Upper lobe of right lung (tissue), 1 donor: ENCODE results near the gene PTPRN2. TPM values are rescaled to one million over a fixed set of nuclear protein-coding genes. Genes with fewer than 3 reads are reported as not detected.

Experiments
- ATAC-seq: fragments of 200-7000 bp; cut with Tn5 transposase; one replicate; pipeline ENCODE4 v1.9.1; 2020; ENCODE audit warnings: mild to moderate bottlenecking, moderate library complexity
- DNase-seq: peaks from one replicate; pipeline ENCODE4 v3.0.0-alpha.2; 2020
- H3K27ac ChIP-seq: fragments of 200-600 bp; one replicate; pipeline ENCODE4 v1.8.0; 2022
- H3K27me3 ChIP-seq: fragments of 200-600 bp; one replicate; pipeline ENCODE4 v1.8.0; 2022; ENCODE audit warnings: mild to moderate bottlenecking
- H3K36me3 ChIP-seq: fragments of 200-600 bp; one replicate; pipeline ENCODE4 v1.8.0; 2022
- H3K4me1 ChIP-seq: fragments of 200-600 bp; one replicate; pipeline ENCODE4 v1.8.0; 2022
- H3K4me3 ChIP-seq: fragments of 200-600 bp; one replicate; pipeline ENCODE4 v1.8.0; 2022; ENCODE audit warnings: mild to moderate bottlenecking
- H3K9me3 ChIP-seq: fragments of 200-600 bp; one replicate; pipeline ENCODE4 v1.8.0; 2022
- CTCF ChIP-seq: fragments of 200-600 bp; IDR thresholded peaks from one replicate; pipeline ENCODE4 v1.8.0; 2022; ENCODE audit warnings: antibody characterized with exemption
- intact Hi-C: fragments of 100-400 bp; cut with DNase I; formaldehyde crosslinking; loops from one replicate; pipeline ENCODE4 v1.11.0; 2022
- total RNA-seq: library from RNA; stranded (reverse); fragmentation: NEBNext Ultra II Directional; extraction: Animal tissue kit (Norgen Biotek cat#: 25700); gene quantifications from one replicate; pipeline ENCODE4 v1.2.1, GENCODE V29; 2021
- donor health status: DM: no; HTN: yes; CAD: no; lungs with severe emphysema.

The PTPRN2 gene
- total RNA-seq, 1 donor from 2014 or later, result 4.9 TPM

DNA sequence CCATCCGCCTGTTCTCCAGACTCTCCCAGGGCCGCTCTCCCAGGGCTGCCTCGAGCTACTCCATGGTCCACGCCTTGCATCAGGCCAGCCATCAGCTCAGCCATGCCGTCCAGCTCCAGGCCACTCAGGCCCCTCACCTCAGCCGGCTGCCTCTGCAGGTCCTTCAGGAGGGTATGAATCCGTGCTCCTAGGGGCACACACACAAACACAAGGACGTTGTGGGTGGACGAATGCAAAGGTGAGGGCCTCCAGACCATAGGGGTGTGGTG lies 449.4 kb downstream of the PTPRN2 start:
- Histone ChIP-seq H3K4me1 (no peaks in the 10 kb centered on the region), H3K9me3 (no peaks in the 10 kb centered on the region), H3K36me3 (no peaks in the 10 kb centered on the region), H3K27ac (no peak overlapping the region), H3K27me3 (no peaks in the 10 kb centered on the region), H3K4me3 (no peak overlapping the region)
- no peak for DNase-seq
- no peak for ATAC-seq
- intact Hi-C loops, result no loop called here
- no peak for TF ChIP-seq CTCF

- Histone ChIP-seq H3K27me3 (no peaks in the 10 kb centered on the region), H3K9me3 (no peaks in the 10 kb centered on the region), H3K4me3 (no peak overlapping the region), H3K4me1 (no peaks in the 10 kb centered on the region), H3K27ac (no peak overlapping the region), H3K36me3 (no peaks in the 10 kb centered on the region)
- intact Hi-C loops, result no loop called here
- DNase-seq (no peak), ATAC-seq (no peak)
- no peak for TF ChIP-seq CTCF
Observed at GRCh38 chr7:158137516-158138328, 449.9 kb downstream of the PTPRN2 start.

DNA sequence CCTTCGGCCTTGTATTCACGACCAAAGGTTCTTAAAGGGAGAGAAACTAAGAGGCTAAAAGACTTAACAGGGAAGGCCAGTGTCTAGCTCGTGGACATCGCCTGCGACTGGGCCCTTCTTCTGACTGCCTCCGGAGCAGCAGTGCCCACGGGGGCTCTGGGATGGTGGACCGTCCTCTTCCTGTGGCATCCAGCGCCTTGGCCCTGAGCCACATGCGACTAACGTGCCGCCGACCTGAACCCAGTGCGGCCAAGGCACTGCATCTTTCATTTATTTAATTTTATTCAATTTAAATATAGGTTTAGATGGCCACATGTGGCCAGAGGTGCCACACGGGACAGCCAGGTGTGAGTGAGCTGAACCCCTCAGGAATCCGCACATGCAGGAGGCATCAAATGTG lies 451.7 kb downstream of the PTPRN2 start:
- H3K4me3 ChIP-seq, result no peak overlapping the region
- no peak for TF ChIP-seq CTCF
- H3K27ac ChIP-seq, result no peak overlapping the region
- ATAC-seq (no peak), DNase-seq (no peak)
- intact Hi-C loops, result no loop called here
- no peaks in the 10 kb centered on the region for H3K27me3 ChIP-seq
- no peaks in the 10 kb centered on the region for H3K4me1 ChIP-seq
- H3K36me3 ChIP-seq, result no peaks in the 10 kb centered on the region
- H3K9me3 ChIP-seq, result no peaks in the 10 kb centered on the region

GRCh38 chr7:158134824-158135223 lies 452.8 kb downstream of the PTPRN2 start:
- intact Hi-C loops, result no loop called here
- Histone ChIP-seq H3K4me3 (no peak overlapping the region), H3K27me3 (no peaks in the 10 kb centered on the region), H3K36me3 (no peaks in the 10 kb centered on the region), H3K27ac (no peak overlapping the region), H3K4me1 (no peaks in the 10 kb centered on the region), H3K9me3 (no peaks in the 10 kb centered on the region)
- DNase-seq (no peak), ATAC-seq (no peak)
- TF ChIP-seq CTCF, result no peak

- H3K9me3 ChIP-seq, result no peaks in the 10 kb centered on the region
- no peaks in the 10 kb centered on the region for H3K36me3 ChIP-seq
- H3K27me3 ChIP-seq, result no peaks in the 10 kb centered on the region
- ATAC-seq (no peak), DNase-seq (no peak)
- no peak overlapping the region for H3K4me3 ChIP-seq
- H3K27ac ChIP-seq, result no peak overlapping the region
- TF ChIP-seq CTCF, result no peak
- no peaks in the 10 kb centered on the region for H3K4me1 ChIP-seq
- intact Hi-C loops, result no loop called here
Observed at GRCh38 chr7:158133515-158134271, 453.9 kb downstream of the PTPRN2 start.
